SK-N-MC (cell line): Measurements from ENCODE around the gene FMO3.

Source experiments
- EZH2 ChIP-seq: fragments of 200-600 bp; sonication (generic); IDR thresholded peaks from one replicate; pipeline ENCODE4 v1.6.1; 2017; ENCODE audit warnings: antibody characterized with exemption
- FOXP2 ChIP-seq: optimal IDR thresholded peaks from 2 replicates; pipeline ENCODE3; 2011; ENCODE audit warnings: mild to moderate bottlenecking, moderate library complexity; ENCODE audit not compliant: insufficient read depth; ENCODE audit errors: extremely low read length, control extremely low read depth
- POLR2AphosphoS5 ChIP-seq: IDR thresholded peaks from 2 replicates; pipeline ENCODE4 v1.6.1; 2012; ENCODE audit warnings: mild to moderate bottlenecking, low read depth, low read length, borderline replicate concordance

DNA sequence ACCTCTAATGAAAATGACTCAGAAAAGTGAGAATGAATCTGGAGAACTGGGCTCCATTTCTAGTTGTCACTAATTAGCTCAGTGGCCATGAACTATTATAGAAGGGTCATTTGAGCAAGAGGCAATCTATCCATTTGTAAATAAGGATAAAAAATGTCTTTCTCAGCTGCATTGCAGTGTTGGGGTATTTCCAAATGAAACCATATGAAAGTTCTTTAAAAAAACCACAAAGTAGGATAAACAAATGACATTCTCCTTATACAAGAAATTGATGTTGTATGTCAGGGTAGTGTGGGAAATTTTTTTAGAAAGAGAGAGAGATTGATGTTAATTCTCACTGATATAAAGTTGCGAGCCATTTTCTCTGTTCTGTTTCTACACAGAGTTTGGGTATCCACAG, 26.0 kb downstream of the FMO3 start:
- TF ChIP-seq POLR2AphosphoS5 (no peak), EZH2 (no peak), FOXP2 (no peak)
